C1 segment of cervical spinal cord (tissue), 14 donors: Measurements from ENCODE around the gene NIF3L1.
A peak's percentile ranks its signal among the peaks of the same experiment; 100 is the strongest.

Experiments
- DNase-seq, 14 donors: peaks; one replicate each; lab custom pipeline; 2025; lab: John Stamatoyannopoulos, UW

NIF3L1 gene

GRCh38 chr2:200888704-200889625, at the start of gene NIF3L1, which contains the start of gene PPIL3:
TSS of gene NIF3L1 (plus strand) at chr2:200889371. CDS start at chr2:200891944, 2,573 bp downstream.
TSS of gene PPIL3 (minus strand) at chr2:200889077. CDS start at chr2:200887615, 1,462 bp downstream.
- DNase-seq, result peak; percentile 67 to 96 (median 90)

- no peak for DNase-seq
These were observed 49.7 kb upstream of the NIF3L1 start for GRCh38 chr2:200839513-200839912.

- no peak for DNase-seq
These were observed 44.9 kb upstream of the NIF3L1 start for GRCh38 chr2:200843993-200844948.

- no peak for DNase-seq
These were observed 44.0 kb upstream of the NIF3L1 start for GRCh38 chr2:200845194-200845593.

DNA sequence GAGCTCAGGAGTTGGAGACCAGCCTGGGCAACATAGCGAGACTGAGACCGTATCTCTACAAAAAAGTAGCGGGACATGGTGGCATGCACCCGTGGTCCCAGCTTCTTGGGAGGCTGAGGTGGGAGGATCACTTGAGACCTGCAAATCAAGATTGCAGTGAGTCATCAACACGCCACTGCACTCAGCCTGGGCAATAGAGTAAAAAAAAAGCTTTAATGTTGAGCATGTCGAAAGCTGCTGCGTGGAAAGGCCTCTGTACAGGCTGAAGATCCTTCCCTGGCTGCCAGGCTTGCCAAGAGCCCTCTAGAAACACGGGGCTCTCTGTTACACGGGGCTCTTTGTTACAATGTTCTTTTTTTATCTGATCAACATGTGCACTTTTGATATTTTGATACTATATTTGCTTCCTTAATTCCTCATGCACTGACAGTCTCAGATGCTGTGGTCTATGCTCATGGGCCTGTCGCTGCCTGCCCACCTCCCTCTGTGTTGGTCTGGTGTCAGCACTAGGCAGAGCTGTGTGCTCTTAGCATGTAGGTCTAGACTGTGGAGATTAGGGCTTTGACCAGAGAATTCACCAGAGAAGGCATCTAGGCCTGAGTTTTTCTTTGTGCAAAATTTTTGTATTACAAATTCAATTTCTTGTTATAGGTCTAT, 43.4 kb upstream of the NIF3L1 start:
- DNase-seq, result no peak

- no peak for DNase-seq
These were observed 41.9 kb upstream of the NIF3L1 start for GRCh38 chr2:200847269-200847668.

GRCh38 chr2:200847939-200848338, 41.2 kb upstream of the NIF3L1 start:
- DNase-seq, result no peak

GRCh38 chr2:200850512-200851256, 38.5 kb upstream of the NIF3L1 start:
- DNase-seq, result no peak

- no peak for DNase-seq
These were observed 37.5 kb upstream of the NIF3L1 start for GRCh38 chr2:200851398-200852248.

- no peak for DNase-seq
These were observed 36.6 kb upstream of the NIF3L1 start for GRCh38 chr2:200852605-200853004.

GRCh38 chr2:200856806-200857205, 32.4 kb upstream of the NIF3L1 start:
- DNase-seq, result no peak

- DNase-seq, result peak in 5 of 14 donors; percentile 4 to 19 (median 13)
These were observed 28.9 kb upstream of the NIF3L1 start for GRCh38 chr2:200860092-200860795.

DNA sequence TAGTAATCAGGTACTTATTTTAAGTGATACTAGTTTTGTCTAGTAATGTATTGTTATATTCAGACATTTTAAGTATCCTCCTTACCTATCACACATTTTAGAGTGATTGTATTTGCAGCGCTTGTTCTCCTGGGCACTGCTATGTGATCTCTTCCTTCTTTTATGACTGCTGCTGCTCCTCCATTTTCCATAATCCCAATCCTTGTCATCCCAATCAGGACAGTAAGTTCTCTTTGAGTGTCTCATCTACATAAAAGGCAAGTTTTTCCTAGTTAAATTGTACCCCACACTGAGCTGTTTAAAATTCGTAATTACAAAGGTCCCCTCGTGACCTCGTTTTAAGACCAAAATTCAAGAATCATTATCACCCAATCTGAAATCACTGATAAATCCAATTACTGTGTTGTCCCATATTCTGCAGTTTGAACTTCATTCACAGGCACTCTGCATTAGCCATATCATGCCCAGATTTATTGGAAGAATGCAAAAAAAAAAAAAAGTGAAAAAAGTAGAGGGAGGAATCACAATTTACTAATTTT, 27.5 kb upstream of the NIF3L1 start:
- no peak for DNase-seq

- peak in 4 of 14 donors; percentile 12 to 31 (median 29) for DNase-seq
These were observed 26.6 kb upstream of the NIF3L1 start for GRCh38 chr2:200862532-200863000.

GRCh38 chr2:200863782-200864175, 25.4 kb upstream of the NIF3L1 start:
- DNase-seq, result peak in 4 of 14 donors; percentile 48 to 72 (median 62)

GRCh38 chr2:200864176-200865034, 24.8 kb upstream of the NIF3L1 start, which contains the start of gene CLK1:
TSS of gene CLK1 (minus strand) at chr2:200864658. CDS start at chr2:200861862, 2,796 bp downstream.
- DNase-seq, result peak; percentile 80 to 97 (median 94)

GRCh38 chr2:200869014-200869413, 20.2 kb upstream of the NIF3L1 start:
- no peak for DNase-seq
